Peyer's patch (tissue), 4 donors: ENCODE results near the gene MRPL45.

Source experiments
- POLR2A ChIP-seq, 2 donors: fragments of 450-650 bp; IDR thresholded peaks; one replicate each; pipeline ENCODE4 v1.5.1; 2017; ENCODE audit warnings: antibody characterized with exemption in 2 of 2, mild to moderate bottlenecking in 2 of 2, moderate library complexity in 2 of 2
- TF ChIP-seq, protein P1 (sequence below), 6 experiments: fragments of 450-650 bp in 4 of 6; fragments of 200-600 bp in 2 of 6; sonication (generic) in 1 of 6; IDR thresholded peaks; one replicate each; pipeline ENCODE4 v1.5.1; 2017 to 2019; ENCODE audit warnings: antibody characterized with exemption in 6 of 6, mild to moderate bottlenecking in 3 of 6, moderate library complexity in 1 of 6

GRCh38 chr17:38369124-38369886 is 72.3 kb downstream of the MRPL45 start:
- TF ChIP-seq, protein P1, sequence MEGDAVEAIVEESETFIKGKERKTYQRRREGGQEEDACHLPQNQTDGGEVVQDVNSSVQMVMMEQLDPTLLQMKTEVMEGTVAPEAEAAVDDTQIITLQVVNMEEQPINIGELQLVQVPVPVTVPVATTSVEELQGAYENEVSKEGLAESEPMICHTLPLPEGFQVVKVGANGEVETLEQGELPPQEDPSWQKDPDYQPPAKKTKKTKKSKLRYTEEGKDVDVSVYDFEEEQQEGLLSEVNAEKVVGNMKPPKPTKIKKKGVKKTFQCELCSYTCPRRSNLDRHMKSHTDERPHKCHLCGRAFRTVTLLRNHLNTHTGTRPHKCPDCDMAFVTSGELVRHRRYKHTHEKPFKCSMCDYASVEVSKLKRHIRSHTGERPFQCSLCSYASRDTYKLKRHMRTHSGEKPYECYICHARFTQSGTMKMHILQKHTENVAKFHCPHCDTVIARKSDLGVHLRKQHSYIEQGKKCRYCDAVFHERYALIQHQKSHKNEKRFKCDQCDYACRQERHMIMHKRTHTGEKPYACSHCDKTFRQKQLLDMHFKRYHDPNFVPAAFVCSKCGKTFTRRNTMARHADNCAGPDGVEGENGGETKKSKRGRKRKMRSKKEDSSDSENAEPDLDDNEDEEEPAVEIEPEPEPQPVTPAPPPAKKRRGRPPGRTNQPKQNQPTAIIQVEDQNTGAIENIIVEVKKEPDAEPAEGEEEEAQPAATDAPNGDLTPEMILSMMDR (IDR thresholded peaks at IDR 0.05): no peak
- TF ChIP-seq POLR2A (IDR thresholded peaks at IDR 0.05): no peak
